Measurements from ENCODE around the gene SDHB.
A peak's percentile ranks its signal among the peaks of the same experiment; 100 is the strongest.

DNA sequence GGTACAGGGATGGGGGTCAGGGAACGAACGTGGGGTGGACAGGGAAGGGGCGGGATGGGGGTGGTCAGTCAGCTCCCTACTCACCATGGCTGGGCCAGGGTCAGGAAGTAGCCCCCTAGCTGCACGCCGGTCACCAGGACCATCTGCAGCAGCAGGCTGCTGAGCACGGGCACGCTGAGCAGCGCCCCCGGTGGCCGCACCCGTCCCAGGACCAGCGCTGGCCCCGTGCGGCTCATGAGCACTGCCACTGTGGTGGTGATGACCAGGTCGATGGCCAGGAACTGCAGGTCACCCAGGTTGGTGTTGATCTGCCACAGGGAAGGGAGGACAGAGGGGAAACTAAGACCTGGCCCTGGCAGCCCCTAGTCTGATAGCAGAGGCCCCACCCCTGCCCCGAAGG lies 66.9 kb downstream of the SDHB start:
- TF ChIP-seq CTCF (IDR thresholded peaks at IDR 0.05) = peak; percentile 82
- no peak for TF ChIP-seq EZH2 (IDR thresholded peaks at IDR 0.05)
